GM10248 (cell line): ENCODE results near the gene SPEM1.

Experiments used
- CTCF ChIA-PET: fragments of 300-600 bp; sonication (Branson Sonifier 250); formaldehyde crosslinking; extraction: SDS; loops from one replicate; lab custom pipeline; 2021; ENCODE audit warnings: antibody characterized with exemption; lab: Yijun Ruan, JAX
- POLR2A ChIA-PET: fragments of 350-650 bp; sonication (Branson Sonifier 250); formaldehyde crosslinking; extraction: SDS; loops from one replicate; lab custom pipeline; 2020; ENCODE audit warnings: antibody characterized with exemption; lab: Yijun Ruan, JAX
- DNase-seq: peaks from one replicate; pipeline ENCODE4 v3.0.0; 2012; ENCODE audit errors: extremely low spot score
- CTCF ChIP-seq: IDR thresholded peaks from 2 replicates; pipeline ENCODE4 v1.5.1; 2012; ENCODE audit warnings: mild to moderate bottlenecking, low read depth; ENCODE audit errors: extremely low read depth, missing control alignments, control extremely low read depth

Gene SPEM1

GRCh38 chr17:7405350-7406234 is 14.5 kb upstream of the SPEM1 start:
- CTCF ChIA-PET = interaction anchor here (0.9 to 2.8 kb wide), 3 partner anchors 8 to 155 kb away, joined by 4 to 10 read pairs (median 5); no protein-coding TSS in a partner anchor
- POLR2A ChIA-PET = interaction anchor here (1.0 kb wide), 1 partner anchor 79 kb away, joined by 3 read pairs; the partner anchor contains the start of gene POLR2A
- DNase-seq = no peak
- TF ChIP-seq CTCF = no peak

GRCh38 chr17:7406235-7406825 is 13.8 kb upstream of the SPEM1 start:
- DNase-seq = no peak
- CTCF ChIA-PET = interaction anchor here (0.7 to 2.8 kb wide), 4 partner anchors 9 to 155 kb away, joined by 4 to 10 read pairs (median 4); no protein-coding TSS in a partner anchor
- TF ChIP-seq CTCF = no peak
- POLR2A ChIA-PET = interaction anchor here (0.5 to 1.0 kb wide), 2 partner anchors 78 to 289 kb away, joined by 3 to 5 read pairs; partner anchors contain the start of gene POLR2A

- TF ChIP-seq CTCF = no peak
- CTCF ChIA-PET = interaction anchor here (1.6 to 2.8 kb wide), 2 partner anchors 10 to 51 kb away, joined by 5 to 10 read pairs; no protein-coding TSS in a partner anchor
- no peak for DNase-seq
- POLR2A ChIA-PET = no interaction called here
Observed at GRCh38 chr17:7407082-7407481, 13.0 kb upstream of the SPEM1 start.

- DNase-seq = no peak
- no peak for TF ChIP-seq CTCF
- ChIA-PET CTCF (interaction anchor here (1.6 to 2.8 kb wide), 2 partner anchors 10 to 52 kb away, joined by 5 to 10 read pairs; no protein-coding TSS in a partner anchor), POLR2A (no interaction called here)
Observed at GRCh38 chr17:7407485-7408251, 12.5 kb upstream of the SPEM1 start, which contains the start of gene NLGN2. Gene NLGN2, plus strand, starts transcription at chr17:7407845. Its CDS starts 411 bp downstream, at chr17:7408256.

GRCh38 chr17:7408252-7408727 is 11.8 kb upstream of the SPEM1 start:
- no peak for TF ChIP-seq CTCF
- no peak for DNase-seq
- CTCF ChIA-PET = no interaction called here
- POLR2A ChIA-PET = no interaction called here
